HCT116 (cell line): ENCODE results near the gene ELK3.

Source experiments
- SRF ChIP-seq: IDR thresholded peaks from 2 replicates; pipeline ENCODE4 v1.6.1; 2012; ENCODE audit warnings: low read depth
- TF ChIP-seq, protein P1 (sequence below), 3 experiments: fragments of 200-600 bp in 1 of 3; sonication (generic) in 1 of 3; IDR thresholded peaks in 2 of 3; conservative IDR thresholded peaks in 1 of 3; 2 replicates each; pipeline ENCODE4 v1.5.1; 2012 to 2017; ENCODE audit warnings: low read depth in 2 of 3, low read length in 2 of 3, antibody characterized with exemption in 1 of 3, borderline replicate concordance in 1 of 3, control low read depth in 1 of 3, mild to moderate bottlenecking in 1 of 3, mixed read lengths in 1 of 3, mixed run types in 1 of 3, moderate library complexity in 1 of 3; ENCODE audit not compliant: insufficient read depth in 1 of 3

DNA sequence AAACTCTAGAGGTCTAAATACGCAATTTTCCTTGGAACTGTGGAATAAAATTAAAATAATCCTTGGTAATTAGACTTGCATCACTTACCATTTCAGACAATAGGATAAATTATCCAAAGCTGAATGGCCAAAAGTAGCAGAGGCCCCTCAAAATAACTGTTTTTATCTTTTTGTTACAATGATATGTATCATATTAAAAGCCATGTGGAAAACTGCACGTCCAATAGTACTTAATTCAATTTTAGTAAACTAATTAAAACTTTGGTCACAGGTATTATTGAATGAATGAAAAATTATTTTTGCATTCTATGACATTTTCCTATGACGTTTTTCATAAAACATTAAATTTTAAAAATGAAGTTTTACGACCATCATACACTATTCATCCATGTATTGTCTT is 107.6 kb downstream of the ELK3 start:
- no peak for TF ChIP-seq SRF
- TF ChIP-seq, protein P1, sequence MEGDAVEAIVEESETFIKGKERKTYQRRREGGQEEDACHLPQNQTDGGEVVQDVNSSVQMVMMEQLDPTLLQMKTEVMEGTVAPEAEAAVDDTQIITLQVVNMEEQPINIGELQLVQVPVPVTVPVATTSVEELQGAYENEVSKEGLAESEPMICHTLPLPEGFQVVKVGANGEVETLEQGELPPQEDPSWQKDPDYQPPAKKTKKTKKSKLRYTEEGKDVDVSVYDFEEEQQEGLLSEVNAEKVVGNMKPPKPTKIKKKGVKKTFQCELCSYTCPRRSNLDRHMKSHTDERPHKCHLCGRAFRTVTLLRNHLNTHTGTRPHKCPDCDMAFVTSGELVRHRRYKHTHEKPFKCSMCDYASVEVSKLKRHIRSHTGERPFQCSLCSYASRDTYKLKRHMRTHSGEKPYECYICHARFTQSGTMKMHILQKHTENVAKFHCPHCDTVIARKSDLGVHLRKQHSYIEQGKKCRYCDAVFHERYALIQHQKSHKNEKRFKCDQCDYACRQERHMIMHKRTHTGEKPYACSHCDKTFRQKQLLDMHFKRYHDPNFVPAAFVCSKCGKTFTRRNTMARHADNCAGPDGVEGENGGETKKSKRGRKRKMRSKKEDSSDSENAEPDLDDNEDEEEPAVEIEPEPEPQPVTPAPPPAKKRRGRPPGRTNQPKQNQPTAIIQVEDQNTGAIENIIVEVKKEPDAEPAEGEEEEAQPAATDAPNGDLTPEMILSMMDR (IDR thresholded peaks at IDR 0.05 in 2 of 3, conservative IDR thresholded peaks at IDR 0.05 in 1 of 3; ENCODE audit: borderline replicate concordance in 1 of 3, insufficient read depth in 1 of 3, low read depth in 2 of 3, low read length in 2 of 3): no peak
